Mesothelial cell of epicardium (in vitro differentiated cells): ENCODE data around the gene KIF16B. TPM values are rescaled to one million over a fixed set of nuclear protein-coding genes. Genes with fewer than 3 reads are reported as not detected.

ENCODE experiments used
- DNase-seq, 2 experiments: peaks; one replicate each; pipeline ENCODE4 v3.0.0; 2021; ENCODE audit warnings: low spot score in 2 of 2; ENCODE audit not compliant: unreplicated experiment in 2 of 2
- H3K27ac Mint-ChIP-seq: 2 replicates; pipeline ENCODE4 v1.8.0; 2021; ENCODE audit warnings: mixed read lengths
- H3K27me3 Mint-ChIP-seq: 2 replicates; pipeline ENCODE4 v1.8.0; 2021; ENCODE audit warnings: low read depth, mixed read lengths
- H3K36me3 Mint-ChIP-seq: 2 replicates; pipeline ENCODE4 v1.8.0; 2021; ENCODE audit warnings: mixed read lengths
- H3K4me1 Mint-ChIP-seq: 2 replicates; pipeline ENCODE4 v1.8.0; 2021; ENCODE audit warnings: mixed read lengths
- H3K4me3 Mint-ChIP-seq: 2 replicates; pipeline ENCODE4 v1.8.0; 2021; ENCODE audit warnings: mild to moderate bottlenecking, moderate library complexity, mixed read lengths
- H3K9me3 Mint-ChIP-seq: 2 replicates; pipeline ENCODE4 v1.8.0; 2021; ENCODE audit warnings: mixed read lengths
- CTCF ChIP-seq: fragments of 200-600 bp; sonication (generic); IDR thresholded peaks from one replicate; pipeline ENCODE4 v1.5.0; 2021; ENCODE audit warnings: antibody characterized with exemption; ENCODE audit not compliant: unreplicated experiment
- total RNA-seq: library from RNA; stranded (reverse); gene quantifications from 3 replicates; pipeline ENCODE4 v1.2.1, GENCODE V29; 2021

The KIF16B gene
- total RNA-seq, 1 donor from 2014 or later, result 12.8 TPM

- TF ChIP-seq CTCF, result no peak
- no peak for DNase-seq
- no peak overlapping the region for H3K27ac Mint-ChIP-seq
- H3K4me1 Mint-ChIP-seq, result peaks cover 16% of the 10 kb centered on the region
- no peaks in the 10 kb centered on the region for H3K9me3 Mint-ChIP-seq
- no peak overlapping the region for H3K4me3 Mint-ChIP-seq
- no peaks in the 10 kb centered on the region for H3K36me3 Mint-ChIP-seq
- H3K27me3 Mint-ChIP-seq, result no peaks in the 10 kb centered on the region
Observed at GRCh38 chr20:16352321-16352720, 220.9 kb downstream of the KIF16B start.

- Mint-ChIP-seq H3K27me3 (no peaks in the 10 kb centered on the region), H3K4me3 (no peak overlapping the region), H3K9me3 (no peaks in the 10 kb centered on the region), H3K4me1 (peaks cover 12% of the 10 kb centered on the region), H3K36me3 (no peaks in the 10 kb centered on the region), H3K27ac (no peak overlapping the region)
- no peak for TF ChIP-seq CTCF
- no peak for DNase-seq
Observed at GRCh38 chr20:16351415-16351814, 221.8 kb downstream of the KIF16B start.

- no peaks in the 10 kb centered on the region for H3K36me3 Mint-ChIP-seq
- TF ChIP-seq CTCF, result no peak
- H3K27ac Mint-ChIP-seq, result no peak overlapping the region
- no peaks in the 10 kb centered on the region for H3K9me3 Mint-ChIP-seq
- no peaks in the 10 kb centered on the region for H3K27me3 Mint-ChIP-seq
- no peak for DNase-seq
- H3K4me1 Mint-ChIP-seq, result peaks cover 8% of the 10 kb centered on the region
- no peak overlapping the region for H3K4me3 Mint-ChIP-seq
Observed at GRCh38 chr20:16350465-16350864, 222.8 kb downstream of the KIF16B start.

GRCh38 chr20:16349523-16350260 lies 223.6 kb downstream of the KIF16B start:
- Mint-ChIP-seq H3K36me3 (no peaks in the 10 kb centered on the region), H3K27ac (no peak overlapping the region), H3K9me3 (no peaks in the 10 kb centered on the region), H3K4me1 (peaks cover 8% of the 10 kb centered on the region), H3K4me3 (no peak overlapping the region), H3K27me3 (no peaks in the 10 kb centered on the region)
- TF ChIP-seq CTCF, result no peak
- DNase-seq, result no peak

GRCh38 chr20:16346956-16347355 lies 226.3 kb downstream of the KIF16B start:
- H3K27ac Mint-ChIP-seq, result no peak overlapping the region
- no peak overlapping the region for H3K4me3 Mint-ChIP-seq
- TF ChIP-seq CTCF, result no peak
- H3K27me3 Mint-ChIP-seq, result no peaks in the 10 kb centered on the region
- no peaks in the 10 kb centered on the region for H3K9me3 Mint-ChIP-seq
- no peak for DNase-seq
- peaks cover 8% of the 10 kb centered on the region for H3K4me1 Mint-ChIP-seq
- no peaks in the 10 kb centered on the region for H3K36me3 Mint-ChIP-seq
